Right ventricle myocardium inferior (tissue), 1 donor: ENCODE data around the gene KLRG1. TPM values are rescaled to one million over a fixed set of nuclear protein-coding genes. Genes with fewer than 3 reads are reported as not detected.
A peak's percentile ranks its signal among the peaks of the same experiment; 100 is the strongest.

Experiments
- ATAC-seq: fragments of 200-7000 bp; cut with Tn5 transposase; one replicate; pipeline ENCODE4 v1.9.1; 2020; ENCODE audit warnings: mild to moderate bottlenecking, moderate library complexity
- DNase-seq: peaks from one replicate; pipeline ENCODE4 v3.0.0; 2021; ENCODE audit errors: missing footprints
- intact Hi-C: fragments of 100-400 bp; cut with DNase I; formaldehyde crosslinking; loops from one replicate; pipeline ENCODE4 v1.11.0; 2022
- long read RNA-seq: library from polyadenylated mRNA; unstranded; transcript quantifications from one replicate; pipeline ENCODE4 v2.0.0, GENCODE V29; 2021
- total RNA-seq: library from RNA; stranded (reverse); fragmentation: NEBNext Ultra II Directional; extraction: Animal tissue kit (Norgen Biotek cat#: 25700); gene quantifications from one replicate; pipeline ENCODE4 v1.2.1, GENCODE V29; 2021
- donor health status: DM: no; HTN: yes; CAD: no; lungs with severe emphysema.

The KLRG1 gene
- 5.8 TPM for total RNA-seq
- long read RNA-seq = 0 reads

GRCh38 chr12:8989413-8989812 is at the start of gene KLRG1:
Gene KLRG1 (plus strand): TSS chr12:8989546. CDS start chr12:8989636, 90 bp downstream.
- ATAC-seq = no peak
- intact Hi-C loops = no loop called here
- no peak for DNase-seq

- ATAC-seq = no peak
- intact Hi-C loops = no loop called here
- no peak for DNase-seq
These were observed 47.5 kb upstream of the KLRG1 start for GRCh38 chr12:8941691-8942478.

DNA sequence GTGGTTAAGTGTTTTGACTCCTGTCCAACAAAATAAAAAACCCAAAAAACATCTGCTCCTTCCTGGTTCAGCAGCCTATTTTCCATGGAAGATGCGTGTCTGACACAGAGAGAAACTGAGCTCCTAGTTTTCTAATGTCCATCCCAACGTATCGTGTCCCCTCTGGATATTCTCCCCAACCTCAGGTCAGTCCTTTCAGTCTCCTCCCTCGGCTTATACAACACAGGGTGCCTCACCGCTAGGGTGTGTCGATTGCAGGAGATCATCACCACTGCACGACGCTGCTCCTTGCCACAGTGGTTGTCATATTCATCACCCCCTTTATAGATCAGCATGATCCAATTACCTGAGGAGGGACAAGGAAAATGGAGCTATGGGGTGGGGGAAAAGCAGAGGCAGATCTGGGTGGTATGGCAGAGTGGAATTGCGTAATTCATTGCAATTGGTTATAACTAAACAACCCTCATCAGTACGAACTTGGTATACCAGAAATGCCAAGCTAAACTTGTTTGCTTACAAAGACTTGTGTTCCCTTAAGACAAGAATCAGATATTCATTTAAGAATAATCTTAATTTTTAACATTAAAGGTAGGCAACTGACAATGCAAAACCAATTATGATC is 45.7 kb upstream of the KLRG1 start:
- no peak for ATAC-seq
- no peak for DNase-seq
- intact Hi-C loops = no loop called here

- no peak for ATAC-seq
- intact Hi-C loops = no loop called here
- DNase-seq = no peak
These were observed 42.6 kb upstream of the KLRG1 start for GRCh38 chr12:8946733-8947132.

- intact Hi-C loops = no loop called here
- DNase-seq (no peak), ATAC-seq (no peak)
These were observed 41.6 kb upstream of the KLRG1 start for GRCh38 chr12:8947737-8948136.

- intact Hi-C loops = no loop called here
- DNase-seq (no peak), ATAC-seq (no peak)
These were observed 40.5 kb upstream of the KLRG1 start for GRCh38 chr12:8948701-8949341.

GRCh38 chr12:8949342-8950220 is 39.8 kb upstream of the KLRG1 start, which contains the start of gene M6PR:
Gene M6PR (minus strand): TSS chr12:8949645. CDS start chr12:8946404, 3,241 bp downstream.
- ATAC-seq (peak; percentile 97), DNase-seq (peak; percentile 96)
- intact Hi-C loops = loop anchor here (2.0 to 10.0 kb wide), 3 partner anchors 35 to 165 kb away; partner anchors contain the start of genes A2M and PHC1

DNA sequence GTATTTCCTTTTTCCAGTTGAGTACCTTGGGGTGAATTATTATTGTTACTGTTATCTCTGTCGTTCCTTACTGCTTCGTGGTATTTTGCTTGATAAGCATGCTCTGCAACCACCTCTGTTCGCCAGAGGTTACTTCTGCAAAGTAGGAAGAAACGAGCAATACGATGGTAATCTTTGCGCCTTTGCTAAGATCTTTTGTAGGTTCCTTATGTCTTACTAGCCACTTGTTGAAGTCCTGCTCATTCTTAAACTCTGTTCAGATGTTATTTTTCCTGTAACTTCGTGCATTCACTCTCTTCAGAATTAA is 39.2 kb upstream of the KLRG1 start:
- no peak for DNase-seq
- intact Hi-C loops = loop anchor here (2.0 to 10.0 kb wide), 3 partner anchors 35 to 165 kb away; partner anchors contain the start of genes A2M and PHC1
- no peak for ATAC-seq

DNA sequence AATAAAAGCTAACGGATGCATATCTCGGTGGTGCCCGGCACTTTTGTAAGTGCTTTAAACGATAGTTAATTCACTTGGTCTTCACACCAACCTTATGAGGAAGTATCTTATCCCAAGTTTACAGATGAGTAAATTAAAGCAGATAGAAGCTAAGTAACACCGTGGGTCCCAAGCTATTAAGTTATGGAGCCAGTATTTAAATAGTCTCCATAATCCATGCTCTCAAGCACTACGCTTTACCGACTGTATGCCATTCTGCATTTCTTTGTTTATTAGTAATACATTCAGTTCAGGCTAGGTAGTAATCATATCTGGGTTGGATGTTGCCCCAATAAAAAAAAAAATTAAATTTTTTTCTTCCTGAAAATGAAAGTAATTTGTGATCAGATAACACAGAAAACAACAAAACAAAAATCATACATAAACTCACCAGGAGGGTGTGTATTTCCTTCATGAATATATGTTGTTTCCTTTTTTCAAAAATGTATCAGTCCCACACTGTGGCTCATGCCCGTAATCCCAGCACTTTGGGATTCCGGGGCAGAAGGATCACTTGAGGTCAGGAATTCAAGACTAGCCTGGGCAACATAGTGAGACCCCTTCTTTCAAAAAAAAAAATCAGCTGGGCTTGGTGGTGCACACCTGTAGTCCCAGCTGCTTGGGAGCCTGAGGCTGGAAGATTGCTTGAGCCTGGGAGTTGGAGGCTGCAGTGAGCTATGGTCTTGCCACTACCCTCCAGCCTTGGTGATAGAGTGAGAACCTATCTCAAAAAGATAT is 38.5 kb upstream of the KLRG1 start:
- DNase-seq (no peak), ATAC-seq (no peak)
- intact Hi-C loops = loop anchor here (2.0 to 10.0 kb wide), 3 partner anchors 36 to 164 kb away; partner anchors contain the start of genes A2M and PHC1

GRCh38 chr12:8951744-8952143 is 37.6 kb upstream of the KLRG1 start:
- DNase-seq (no peak), ATAC-seq (no peak)
- intact Hi-C loops = loop anchor here (2.0 to 10.0 kb wide), 3 partner anchors 37 to 163 kb away; partner anchors contain the start of genes A2M and PHC1

DNA sequence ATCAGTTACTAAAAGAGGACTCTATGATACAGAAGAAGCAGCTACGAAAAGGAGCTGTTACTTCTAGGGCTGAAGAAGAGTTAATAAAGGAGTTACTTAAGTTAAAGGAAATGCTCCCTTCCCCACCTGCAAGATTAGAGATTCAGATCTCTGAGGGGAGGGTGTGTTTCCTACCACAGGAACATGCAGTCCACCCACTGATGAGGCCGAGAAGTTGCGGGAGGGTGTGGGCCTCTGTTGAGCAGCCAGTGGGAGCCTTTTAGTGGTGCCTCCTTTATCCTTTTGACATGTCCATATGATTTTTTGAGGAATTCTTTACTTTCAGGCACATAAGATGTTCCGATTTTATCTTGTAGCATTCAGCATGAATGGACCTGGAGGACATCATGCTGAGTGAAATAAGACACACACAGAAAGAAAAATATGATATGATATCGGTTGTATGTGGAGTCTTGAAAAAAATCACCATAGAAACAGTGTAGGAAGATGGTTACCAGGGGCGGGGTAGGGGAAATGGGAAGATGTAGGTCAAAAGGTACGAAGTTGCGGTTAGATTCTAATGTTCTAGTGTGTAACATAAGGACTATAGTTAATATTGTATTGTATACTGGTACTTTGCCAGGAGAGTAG is 35.5 kb upstream of the KLRG1 start:
- no peak for DNase-seq
- intact Hi-C loops = loop anchor here (10.0 kb wide), 1 partner anchor 161 kb away; the partner anchor contains the start of gene A2M
- no peak for ATAC-seq

GRCh38 chr12:8956073-8956472 is 33.3 kb upstream of the KLRG1 start:
- DNase-seq (no peak), ATAC-seq (no peak)
- intact Hi-C loops = loop anchor here (10.0 kb wide), 1 partner anchor 159 kb away; the partner anchor contains the start of gene A2M

GRCh38 chr12:8956772-8957171 is 32.6 kb upstream of the KLRG1 start:
- intact Hi-C loops = loop anchor here (10.0 kb wide), 1 partner anchor 158 kb away; the partner anchor contains the start of gene A2M
- peak; percentile 53 for DNase-seq
- ATAC-seq = peak; percentile 31

DNA sequence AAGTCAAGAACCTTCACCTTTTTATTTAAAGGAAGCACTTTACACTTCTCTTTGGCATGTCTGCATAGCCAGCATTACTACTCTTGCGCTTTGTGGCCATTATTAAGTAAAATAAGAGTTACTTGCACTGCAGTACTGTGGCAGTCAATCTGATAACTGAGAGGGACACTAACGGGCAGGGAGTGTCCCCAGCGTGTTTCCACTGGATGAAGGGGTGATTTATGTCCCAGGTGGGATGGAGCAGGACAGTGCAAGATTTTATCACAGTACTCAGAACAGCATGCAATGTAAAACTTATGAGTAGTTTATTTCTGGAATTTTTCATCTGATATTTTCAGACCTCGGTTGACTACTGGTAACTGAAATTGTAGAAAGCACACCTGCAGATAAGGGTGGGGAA is 31.8 kb upstream of the KLRG1 start:
- no peak for ATAC-seq
- intact Hi-C loops = loop anchor here (10.0 kb wide), 1 partner anchor 157 kb away; the partner anchor contains the start of gene A2M
- no peak for DNase-seq

GRCh38 chr12:8958066-8958465 is 31.3 kb upstream of the KLRG1 start:
- ATAC-seq = no peak
- no peak for DNase-seq
- intact Hi-C loops = loop anchor here (10.0 kb wide), 1 partner anchor 157 kb away; the partner anchor contains the start of gene A2M

GRCh38 chr12:8960176-8960575 is 29.2 kb upstream of the KLRG1 start:
- intact Hi-C loops = no loop called here
- DNase-seq (no peak), ATAC-seq (no peak)

- ATAC-seq (no peak), DNase-seq (no peak)
- intact Hi-C loops = no loop called here
These were observed 20.6 kb upstream of the KLRG1 start for GRCh38 chr12:8968761-8969160.
